HEK293 (cell line): ENCODE data around the gene SLC16A13.
"Not testable (repeated sequence)": the region's sequence is repeated elsewhere in the genome, so short reads cannot be mapped to it uniquely, and the experiment has no call there.

Experiments used
- CTCF ChIA-PET: fragments of 350-600 bp; formaldehyde crosslinking; extraction: SDS; loops from one replicate; lab custom pipeline; 2021; ENCODE audit warnings: antibody characterized with exemption; lab: Yijun Ruan, JAX
- POLR2A ChIA-PET: fragments of 300-600 bp; formaldehyde crosslinking; extraction: SDS; loops from one replicate; lab custom pipeline; 2020; ENCODE audit warnings: antibody characterized with exemption, inconsistent platforms; lab: Yijun Ruan, JAX
- H3K27ac ChIP-seq: fragments of 200-500 bp; sonication (Bioruptor generic); 2 replicates; pipeline ENCODE4 v1.5.1; 2014; ENCODE audit warnings: low read depth, low read length, control low read depth, inconsistent platforms; ENCODE audit errors: extremely low read depth
- H3K36me3 ChIP-seq, 2 experiments: fragments of 200-500 bp in 1 of 2; sonication (Bioruptor generic) in 1 of 2; 1 replicate in 1 of 2; 2 replicates in 1 of 2; pipeline ENCODE4 v1.5.1; 2014 to 2017; ENCODE audit warnings: inconsistent platforms in 2 of 2, low read length in 2 of 2; ENCODE audit not compliant: control insufficient read depth in 2 of 2, insufficient read depth in 1 of 2
- H3K4me1 ChIP-seq: fragments of 200-500 bp; sonication (Bioruptor generic); 2 replicates; pipeline ENCODE4 v1.5.1; 2014; ENCODE audit warnings: mild to moderate bottlenecking, low read length, inconsistent platforms; ENCODE audit not compliant: control insufficient read depth, insufficient read depth
- H3K4me3 ChIP-seq: 2 replicates; pipeline ENCODE4 v1.5.1; 2011; ENCODE audit warnings: low read depth, mild to moderate bottlenecking, control low read depth, low read length, moderate library complexity
- H3K9me3 ChIP-seq: fragments of 200-500 bp; sonication (Bioruptor generic); 2 replicates; pipeline ENCODE4 v1.5.1; 2014; ENCODE audit warnings: low read depth, low read length, inconsistent platforms; ENCODE audit not compliant: control insufficient read depth, insufficient read depth
- KLF16 ChIP-seq: fragments of 450-650 bp; formaldehyde crosslinking; IDR thresholded peaks from 2 replicates; pipeline ENCODE4 v1.5.1; 2017; ENCODE audit warnings: missing biosample characterization, missing genetic modification characterization
- KLF7 ChIP-seq: fragments of 450-650 bp; formaldehyde crosslinking; IDR thresholded peaks from 2 replicates; pipeline ENCODE4 v1.5.1; 2016; ENCODE audit warnings: missing biosample characterization, missing genetic modification characterization, borderline replicate concordance
- ZBTB17 ChIP-seq: fragments of 450-650 bp; formaldehyde crosslinking; IDR thresholded peaks from 2 replicates; pipeline ENCODE4 v1.5.1; 2016; ENCODE audit warnings: missing biosample characterization, missing genetic modification characterization
- ZNF211 ChIP-seq: fragments of 450-650 bp; formaldehyde crosslinking; IDR thresholded peaks from 2 replicates; pipeline ENCODE4 v1.5.1; 2016; ENCODE audit warnings: low read depth, missing biosample characterization, missing genetic modification characterization
- ZNF23 ChIP-seq: fragments of 450-650 bp; formaldehyde crosslinking; IDR thresholded peaks from 2 replicates; pipeline ENCODE4 v1.5.1; 2016; ENCODE audit warnings: missing biosample characterization, missing genetic modification characterization, borderline replicate concordance
- ZNF341 ChIP-seq: fragments of 450-650 bp; formaldehyde crosslinking; IDR thresholded peaks from 2 replicates; pipeline ENCODE4; 2016; ENCODE audit warnings: low read depth, missing biosample characterization, missing genetic modification characterization
- ZNF433 ChIP-seq: fragments of 450-650 bp; formaldehyde crosslinking; IDR thresholded peaks from 2 replicates; pipeline ENCODE4 v1.5.1; 2016; ENCODE audit warnings: missing biosample characterization, missing genetic modification characterization, low read depth
- ZNF623 ChIP-seq: fragments of 450-650 bp; formaldehyde crosslinking; IDR thresholded peaks from 2 replicates; pipeline ENCODE4 v1.5.1; 2016; ENCODE audit warnings: missing biosample characterization, missing genetic modification characterization
- ZNF629 ChIP-seq: fragments of 450-650 bp; formaldehyde crosslinking; IDR thresholded peaks from 2 replicates; pipeline ENCODE4 v1.5.1; 2017; ENCODE audit warnings: missing biosample characterization, missing genetic modification characterization
- ZSCAN23 ChIP-seq: fragments of 450-650 bp; formaldehyde crosslinking; IDR thresholded peaks from 2 replicates; pipeline ENCODE4 v1.5.1; 2016; ENCODE audit warnings: missing biosample characterization, missing genetic modification characterization
- TF ChIP-seq, protein P1 (sequence below): fragments of 450-650 bp; formaldehyde crosslinking; IDR thresholded peaks from 2 replicates; pipeline ENCODE4 v1.5.1; 2016; ENCODE audit warnings: missing biosample characterization, missing genetic modification characterization
- TF ChIP-seq, protein P2 (sequence below): fragments of 450-650 bp; formaldehyde crosslinking; IDR thresholded peaks from 2 replicates; pipeline ENCODE4 v1.5.1; 2016; ENCODE audit warnings: missing biosample characterization, missing genetic modification characterization

The SLC16A13 gene

DNA sequence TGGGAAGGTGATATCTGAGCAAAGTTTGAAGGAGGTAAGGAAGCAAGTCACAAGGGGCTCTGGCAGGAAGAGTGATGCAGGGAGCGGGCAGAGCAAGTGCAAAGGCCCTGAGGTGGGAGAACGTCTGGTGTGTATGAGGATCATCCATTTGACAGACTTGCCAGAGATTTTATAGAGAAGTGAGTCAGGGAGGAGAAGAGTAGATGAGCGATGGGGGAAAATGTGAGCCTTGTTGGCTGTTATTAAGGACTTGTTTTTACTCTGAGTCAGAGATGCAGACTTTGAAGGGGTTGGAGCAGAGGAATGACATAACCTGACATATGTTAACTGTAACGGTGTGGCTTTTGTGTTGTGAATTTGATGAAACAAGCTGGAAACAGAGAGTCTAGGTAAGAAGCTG lies 47.8 kb downstream of the SLC16A13 start:
- ChIA-PET CTCF (no interaction called here), POLR2A (no interaction called here)
- H3K36me3 ChIP-seq, result no peaks in the 10 kb centered on the region
- H3K9me3 ChIP-seq, result no peaks in the 10 kb centered on the region
- TF ChIP-seq ZNF211 (tag by site-specific recombination) (no peak), ZNF623 (tag by site-specific recombination) (peak; percentile 94)
- H3K4me3 ChIP-seq, result no peak overlapping the region
- no peaks in the 10 kb centered on the region for H3K4me1 ChIP-seq
- no peak overlapping the region for H3K27ac ChIP-seq

DNA sequence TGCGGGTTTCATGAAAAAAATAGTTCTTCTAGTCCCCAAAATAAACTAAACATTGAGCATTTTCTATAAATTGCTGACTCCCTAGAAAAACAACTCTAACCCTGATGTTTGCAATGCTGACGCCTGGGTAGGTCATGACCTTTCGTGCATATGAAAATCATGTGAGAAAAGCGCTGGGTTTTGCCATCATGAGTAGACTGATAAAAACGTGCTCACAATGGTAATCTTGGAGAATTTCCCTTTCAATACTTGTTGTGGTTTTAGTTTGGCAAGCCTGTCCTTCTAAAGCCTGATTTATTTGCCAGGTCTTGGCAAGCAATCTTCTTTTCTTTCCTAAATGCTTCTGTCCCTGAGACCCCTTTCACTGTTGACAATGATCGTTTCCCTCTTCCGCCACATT lies 48.3 kb downstream of the SLC16A13 start:
- no peaks in the 10 kb centered on the region for H3K4me1 ChIP-seq
- POLR2A ChIA-PET, result no interaction called here
- no peak overlapping the region for H3K4me3 ChIP-seq
- CTCF ChIA-PET, result no interaction called here
- H3K36me3 ChIP-seq, result no peaks in the 10 kb centered on the region
- H3K9me3 ChIP-seq, result no peaks in the 10 kb centered on the region
- TF ChIP-seq ZNF341 (tag by site-specific recombination) (no peak), ZSCAN23 (tag by site-specific recombination) (no peak), KLF16 (tag by site-specific recombination) (no peak), KLF7 (no peak), ZNF629 (tag by site-specific recombination) (no peak), ZNF23 (tag by site-specific recombination) (no peak), ZNF433 (no peak), ZBTB17 (tag by site-specific recombination) (no peak)
- TF ChIP-seq, protein P1, sequence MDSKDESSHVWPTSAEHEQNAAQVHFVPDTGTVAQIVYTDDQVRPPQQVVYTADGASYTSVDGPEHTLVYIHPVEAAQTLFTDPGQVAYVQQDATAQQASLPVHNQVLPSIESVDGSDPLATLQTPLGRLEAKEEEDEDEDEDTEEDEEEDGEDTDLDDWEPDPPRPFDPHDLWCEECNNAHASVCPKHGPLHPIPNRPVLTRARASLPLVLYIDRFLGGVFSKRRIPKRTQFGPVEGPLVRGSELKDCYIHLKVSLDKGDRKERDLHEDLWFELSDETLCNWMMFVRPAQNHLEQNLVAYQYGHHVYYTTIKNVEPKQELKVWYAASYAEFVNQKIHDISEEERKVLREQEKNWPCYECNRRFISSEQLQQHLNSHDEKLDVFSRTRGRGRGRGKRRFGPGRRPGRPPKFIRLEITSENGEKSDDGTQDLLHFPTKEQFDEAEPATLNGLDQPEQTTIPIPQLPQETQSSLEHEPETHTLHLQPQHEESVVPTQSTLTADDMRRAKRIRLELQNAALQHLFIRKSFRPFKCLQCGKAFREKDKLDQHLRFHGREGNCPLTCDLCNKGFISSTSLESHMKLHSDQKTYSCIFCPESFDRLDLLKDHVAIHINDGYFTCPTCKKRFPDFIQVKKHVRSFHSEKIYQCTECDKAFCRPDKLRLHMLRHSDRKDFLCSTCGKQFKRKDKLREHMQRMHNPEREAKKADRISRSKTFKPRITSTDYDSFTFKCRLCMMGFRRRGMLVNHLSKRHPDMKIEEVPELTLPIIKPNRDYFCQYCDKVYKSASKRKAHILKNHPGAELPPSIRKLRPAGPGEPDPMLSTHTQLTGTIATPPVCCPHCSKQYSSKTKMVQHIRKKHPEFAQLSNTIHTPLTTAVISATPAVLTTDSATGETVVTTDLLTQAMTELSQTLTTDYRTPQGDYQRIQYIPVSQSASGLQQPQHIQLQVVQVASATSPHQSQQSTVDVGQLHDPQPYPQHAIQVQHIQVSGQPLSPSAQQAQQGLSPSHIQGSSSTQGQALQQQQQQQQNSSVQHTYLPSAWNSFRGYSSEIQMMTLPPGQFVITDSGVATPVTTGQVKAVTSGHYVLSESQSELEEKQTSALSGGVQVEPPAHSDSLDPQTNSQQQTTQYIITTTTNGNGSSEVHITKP (tag by site-specific recombination), result no peak
- TF ChIP-seq, all 188 proteins: peak for 0
- H3K27ac ChIP-seq, result no peak overlapping the region

DNA sequence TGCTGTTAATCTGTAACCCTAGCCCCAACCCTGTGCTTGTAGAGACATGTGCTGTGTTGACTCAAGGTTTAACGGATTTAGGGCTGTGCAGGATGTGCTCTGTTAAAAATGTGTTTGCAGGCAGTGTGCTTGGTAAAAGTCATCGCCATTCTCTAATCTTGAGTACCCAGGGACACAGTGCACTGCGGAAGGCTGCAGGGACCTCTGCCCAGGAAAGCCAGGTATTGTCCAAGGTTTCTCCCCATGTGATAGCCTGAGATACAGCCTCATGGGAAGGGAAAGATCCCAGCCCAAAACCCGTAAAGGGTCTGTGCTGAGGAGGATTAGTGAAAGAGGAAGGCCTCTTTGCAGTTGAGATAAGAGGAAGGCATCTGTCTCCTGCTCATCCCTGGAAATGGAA lies 52.6 kb downstream of the SLC16A13 start:
- POLR2A ChIA-PET, H3K4me3 ChIP-seq, H3K4me1 ChIP-seq, H3K36me3 ChIP-seq, CTCF ChIA-PET, H3K9me3 ChIP-seq, H3K27ac ChIP-seq: not testable (repeated sequence)

DNA sequence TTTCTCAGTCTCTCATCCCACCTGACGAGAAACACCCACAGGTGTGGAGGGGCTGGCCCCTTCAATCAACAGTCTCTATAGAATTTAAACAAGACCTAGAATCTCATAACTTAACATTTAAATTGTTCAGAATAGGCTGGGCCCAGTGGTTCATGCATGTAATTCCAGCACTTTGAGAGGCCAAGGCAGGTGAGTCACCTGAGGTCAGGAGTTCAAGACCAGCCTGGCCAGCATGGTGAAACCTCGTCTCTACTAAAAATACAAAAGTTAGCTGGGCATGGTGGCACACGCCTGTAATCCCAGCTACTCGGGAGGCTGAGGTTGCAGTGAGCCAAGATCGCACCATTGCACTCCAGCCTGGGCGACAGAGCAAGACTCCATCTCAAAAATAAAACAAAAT lies 53.8 kb downstream of the SLC16A13 start:
- H3K27ac ChIP-seq, H3K4me1 ChIP-seq, H3K36me3 ChIP-seq, POLR2A ChIA-PET, H3K9me3 ChIP-seq, H3K4me3 ChIP-seq: not testable (repeated sequence)
- TF ChIP-seq, protein P2, sequence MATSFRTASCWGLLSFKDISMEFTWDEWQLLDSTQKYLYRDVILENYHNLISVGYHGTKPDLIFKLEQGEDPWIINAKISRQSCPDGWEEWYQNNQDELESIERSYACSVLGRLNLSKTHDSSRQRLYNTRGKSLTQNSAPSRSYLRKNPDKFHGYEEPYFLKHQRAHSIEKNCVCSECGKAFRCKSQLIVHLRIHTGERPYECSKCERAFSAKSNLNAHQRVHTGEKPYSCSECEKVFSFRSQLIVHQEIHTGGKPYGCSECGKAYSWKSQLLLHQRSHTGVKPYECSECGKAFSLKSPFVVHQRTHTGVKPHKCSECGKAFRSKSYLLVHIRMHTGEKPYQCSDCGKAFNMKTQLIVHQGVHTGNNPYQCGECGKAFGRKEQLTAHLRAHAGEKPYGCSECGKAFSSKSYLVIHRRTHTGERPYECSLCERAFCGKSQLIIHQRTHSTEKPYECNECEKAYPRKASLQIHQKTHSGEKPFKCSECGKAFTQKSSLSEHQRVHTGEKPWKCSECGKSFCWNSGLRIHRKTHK, result peak; percentile 36; the same call in 1 of the 2 replicates
- CTCF ChIA-PET, result interaction anchor here (1.3 kb wide), 1 partner anchor 12 kb away, joined by 9 read pairs; no protein-coding TSS in a partner anchor
